Left lung (tissue), 14 donors: ENCODE measurements around the gene ZNF593. TPM values are rescaled to one million over a fixed set of nuclear protein-coding genes. Genes with fewer than 3 reads are reported as not detected.

ENCODE experiments used
- ATAC-seq: fragments of 200-7000 bp; cut with Tn5 transposase; one replicate; pipeline ENCODE4 v1.9.1; 2020; ENCODE audit warnings: moderate library complexity
- DNase-seq, 4 donors: peaks; one replicate each; pipeline ENCODE4 v3.0.0-alpha.2; 2013 to 2020
- H3K27ac ChIP-seq, 2 donors: fragments of 200-600 bp; sonication (generic) in 1 of 2; one replicate each; pipeline versions ENCODE4 v1.5.0 to v1.8.0; 2020 to 2021
- H3K27me3 ChIP-seq, 2 donors: fragments of 200-600 bp; sonication (generic) in 1 of 2; one replicate each; pipeline versions ENCODE4 v1.5.0 to v1.8.0; 2020 to 2021
- H3K36me3 ChIP-seq, 2 donors: fragments of 200-600 bp; sonication (generic) in 1 of 2; one replicate each; pipeline versions ENCODE4 v1.5.0 to v1.8.0; 2020 to 2021
- H3K4me1 ChIP-seq, 2 donors: fragments of 200-600 bp; one replicate each; pipeline ENCODE4 v1.8.0; 2021
- H3K4me3 ChIP-seq, 2 donors: fragments of 200-600 bp; sonication (generic) in 1 of 2; one replicate each; pipeline versions ENCODE4 v1.5.0 to v1.8.0; 2020 to 2021; ENCODE audit warnings: mild to moderate bottlenecking in 1 of 2
- H3K9me3 ChIP-seq, 2 donors: fragments of 200-600 bp; sonication (generic) in 1 of 2; one replicate each; pipeline versions ENCODE4 v1.5.0 to v1.8.0; 2020 to 2021
- intact Hi-C, 2 donors: fragments of 100-400 bp; cut with DNase I; formaldehyde crosslinking; loops; one replicate each; pipeline versions ENCODE4 v1.11.2 to v1.14.2; 2022
- long read RNA-seq, 12 donors: library from polyadenylated mRNA in 2 of 12; unstranded in 2 of 12; transcript quantifications; one replicate each; pipeline ENCODE4 v2.0.0 and lab custom pipeline, GENCODE V29; 2019 to 2026
- polyA plus RNA-seq, 6 donors: library from polyadenylated mRNA; unstranded; fragments of 120-200 nt; gene quantifications; one replicate each; pipeline ENCODE4 v1.2.1, GENCODE V29; 2013; ENCODE audit not compliant: insufficient read length in 6 of 6
- total RNA-seq, 2 donors: library from RNA; stranded (reverse); fragmentation: NEBNext Ultra II Directional; extraction: Animal tissue kit (Norgen Biotek cat#: 25700); gene quantifications; one replicate each; pipeline ENCODE4 v1.2.1, GENCODE V29; 2021
- TF ChIP-seq, protein P1 (sequence below), 2 donors: fragments of 200-600 bp; sonication (generic) in 1 of 2; IDR thresholded peaks; one replicate each; pipeline versions ENCODE4 v1.5.0 to v1.8.0; 2021; ENCODE audit warnings: antibody characterized with exemption in 2 of 2
- donor health status: DM: no; HTN: yes; CAD: no.
- donor health status: DM: no; HTN: no; CAD: no.

The ZNF593 gene
- total RNA-seq (10 to 100 TPM; 23.2 to 32.2 TPM), polyA plus RNA-seq (10 to 100 TPM in 5 of 6 donors, 1 to 10 TPM in 1; 8.7 to 18.1 (median 13.7) TPM)
- long read RNA-seq, donor 1, transcript ZNF593-202 (3 exons, 675 nt), result major isoform, 33 of 35 reads
- long read RNA-seq, donor 1, partial matches to known transcripts, result 0 of 35 reads
- long read RNA-seq, donor 1, other reads (novel, unspliced or antisense), result 0 of 35 reads
- long read RNA-seq, donor 2, transcript ZNF593-202 (3 exons, 675 nt), result major isoform, 25 of 25 reads
- long read RNA-seq, donor 2, partial matches to known transcripts, result 0 of 25 reads
- long read RNA-seq, donor 2, other reads (novel, unspliced or antisense), result 0 of 25 reads
- long read RNA-seq, donor 3, transcript ZNF593-202 (3 exons, 675 nt), result major isoform, 16 of 16 reads
- long read RNA-seq, donor 3, partial matches to known transcripts, result 0 of 16 reads
- long read RNA-seq, donor 3, other reads (novel, unspliced or antisense), result 0 of 16 reads
- long read RNA-seq, donor 4, transcript ZNF593-202 (3 exons, 675 nt), result major isoform, 54 of 54 reads
- long read RNA-seq, donor 4, partial matches to known transcripts, result 0 of 54 reads
- long read RNA-seq, donor 4, other reads (novel, unspliced or antisense), result 0 of 54 reads
- long read RNA-seq, donor 5, transcript ZNF593-202 (3 exons, 675 nt), result major isoform, 20 of 22 reads
- long read RNA-seq, donor 5, partial matches to known transcripts, result 0 of 22 reads
- long read RNA-seq, donor 5, other reads (novel, unspliced or antisense), result 0 of 22 reads
- long read RNA-seq, donor 6, transcript ZNF593-202 (3 exons, 675 nt), result major isoform, 16 of 16 reads
- long read RNA-seq, donor 6, partial matches to known transcripts, result 0 of 16 reads
- long read RNA-seq, donor 6, other reads (novel, unspliced or antisense), result 0 of 16 reads
- long read RNA-seq, donor 7, transcript ZNF593-202 (3 exons, 675 nt), result major isoform, 9 of 10 reads
- long read RNA-seq, donor 7, partial matches to known transcripts, result 0 of 10 reads
- long read RNA-seq, donor 7, other reads (novel, unspliced or antisense), result 0 of 10 reads
- long read RNA-seq, donor 8, transcript ZNF593-202 (3 exons, 675 nt), result major isoform, 12 of 13 reads
- long read RNA-seq, donor 8, partial matches to known transcripts, result 0 of 13 reads
- long read RNA-seq, donor 8, other reads (novel, unspliced or antisense), result 0 of 13 reads
- long read RNA-seq, donor 9, result 0 reads
- long read RNA-seq, donor 10, transcript ZNF593-202 (3 exons, 675 nt), result major isoform, 77 of 81 reads
- long read RNA-seq, donor 10, partial matches to known transcripts, result 0 of 81 reads
- long read RNA-seq, donor 10, other reads (novel, unspliced or antisense), result 2 of 81 reads
- long read RNA-seq, donor 11, transcript ZNF593-202 (3 exons, 675 nt), result major isoform, 13 of 14 reads
- long read RNA-seq, donor 11, partial matches to known transcripts, result 0 of 14 reads
- long read RNA-seq, donor 11, other reads (novel, unspliced or antisense), result 0 of 14 reads
- long read RNA-seq, donor 12, transcript ZNF593-202 (3 exons, 675 nt), result major isoform, 18 of 19 reads
- long read RNA-seq, donor 12, partial matches to known transcripts, result 0 of 19 reads
- long read RNA-seq, donor 12, other reads (novel, unspliced or antisense), result 0 of 19 reads

DNA sequence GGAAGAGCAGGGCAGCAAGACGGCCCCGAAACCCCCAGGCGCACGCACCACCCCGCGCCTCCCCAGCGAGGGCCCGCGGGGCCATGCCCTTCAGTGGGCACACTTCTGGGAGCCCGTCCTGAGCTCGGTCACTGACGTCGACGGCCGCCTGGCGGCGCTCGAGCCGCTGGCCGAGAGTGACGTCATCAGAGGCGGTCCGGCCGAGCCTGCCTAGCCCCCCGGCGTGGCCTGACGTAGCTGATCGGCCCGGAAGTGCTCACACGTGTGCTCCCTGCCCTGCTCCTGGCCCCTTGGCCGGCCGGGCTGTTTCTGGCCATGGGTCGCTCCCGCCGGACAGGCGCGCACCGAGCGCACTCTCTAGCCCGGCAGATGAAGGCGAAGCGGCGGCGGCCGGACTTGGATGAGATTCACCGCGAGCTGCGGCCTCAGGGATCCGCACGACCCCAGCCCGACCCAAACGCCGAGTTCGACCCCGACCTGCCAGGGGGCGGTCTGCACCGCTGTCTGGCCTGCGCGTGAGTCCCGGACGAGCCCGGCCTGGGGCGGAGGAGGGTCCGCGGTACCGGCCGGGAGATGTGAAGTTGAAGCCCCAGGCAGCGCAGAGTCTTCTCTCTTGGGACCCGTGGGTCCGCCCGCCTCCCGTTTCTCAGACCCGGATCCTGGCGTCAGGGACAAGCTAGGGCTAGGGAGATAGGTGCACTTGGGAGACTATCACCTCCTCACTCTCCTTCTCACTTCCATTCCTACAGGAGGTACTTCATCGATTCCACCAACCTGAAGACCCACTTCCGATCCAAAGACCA lies at the start of gene ZNF593:
ZNF593 (plus strand) TSS at position 240 of the 803 bp plus-strand sequence; CDS start at position 316, 76 bp downstream.
- Histone ChIP-seq H3K4me1 (peaks cover 5 to 21% of the 10 kb centered on the region in 2 donors), H3K36me3 (peaks cover 0 to 4% of the 10 kb centered on the region in 2 donors), H3K27ac (peak within 1 kb of the TSS; percentile 20 to 80), H3K9me3 (no peaks in the 10 kb centered on the region), H3K4me3 (peak within 1 kb of the TSS; percentile 71 to 81), H3K27me3 (peaks cover 0 to 9% of the 10 kb centered on the region in 2 donors)
- intact Hi-C loops, result loop anchor here in 1 of 2 donors (10.0 kb wide), 1 partner anchor 135 kb away; no protein-coding TSS in a partner anchor
- TF ChIP-seq, protein P1, sequence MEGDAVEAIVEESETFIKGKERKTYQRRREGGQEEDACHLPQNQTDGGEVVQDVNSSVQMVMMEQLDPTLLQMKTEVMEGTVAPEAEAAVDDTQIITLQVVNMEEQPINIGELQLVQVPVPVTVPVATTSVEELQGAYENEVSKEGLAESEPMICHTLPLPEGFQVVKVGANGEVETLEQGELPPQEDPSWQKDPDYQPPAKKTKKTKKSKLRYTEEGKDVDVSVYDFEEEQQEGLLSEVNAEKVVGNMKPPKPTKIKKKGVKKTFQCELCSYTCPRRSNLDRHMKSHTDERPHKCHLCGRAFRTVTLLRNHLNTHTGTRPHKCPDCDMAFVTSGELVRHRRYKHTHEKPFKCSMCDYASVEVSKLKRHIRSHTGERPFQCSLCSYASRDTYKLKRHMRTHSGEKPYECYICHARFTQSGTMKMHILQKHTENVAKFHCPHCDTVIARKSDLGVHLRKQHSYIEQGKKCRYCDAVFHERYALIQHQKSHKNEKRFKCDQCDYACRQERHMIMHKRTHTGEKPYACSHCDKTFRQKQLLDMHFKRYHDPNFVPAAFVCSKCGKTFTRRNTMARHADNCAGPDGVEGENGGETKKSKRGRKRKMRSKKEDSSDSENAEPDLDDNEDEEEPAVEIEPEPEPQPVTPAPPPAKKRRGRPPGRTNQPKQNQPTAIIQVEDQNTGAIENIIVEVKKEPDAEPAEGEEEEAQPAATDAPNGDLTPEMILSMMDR (IDR thresholded peaks at IDR 0.05), result peak; percentile 89 to 91
- DNase-seq (peak; percentile 79 to 98 (median 94)), ATAC-seq (peak; percentile 97)

DNA sequence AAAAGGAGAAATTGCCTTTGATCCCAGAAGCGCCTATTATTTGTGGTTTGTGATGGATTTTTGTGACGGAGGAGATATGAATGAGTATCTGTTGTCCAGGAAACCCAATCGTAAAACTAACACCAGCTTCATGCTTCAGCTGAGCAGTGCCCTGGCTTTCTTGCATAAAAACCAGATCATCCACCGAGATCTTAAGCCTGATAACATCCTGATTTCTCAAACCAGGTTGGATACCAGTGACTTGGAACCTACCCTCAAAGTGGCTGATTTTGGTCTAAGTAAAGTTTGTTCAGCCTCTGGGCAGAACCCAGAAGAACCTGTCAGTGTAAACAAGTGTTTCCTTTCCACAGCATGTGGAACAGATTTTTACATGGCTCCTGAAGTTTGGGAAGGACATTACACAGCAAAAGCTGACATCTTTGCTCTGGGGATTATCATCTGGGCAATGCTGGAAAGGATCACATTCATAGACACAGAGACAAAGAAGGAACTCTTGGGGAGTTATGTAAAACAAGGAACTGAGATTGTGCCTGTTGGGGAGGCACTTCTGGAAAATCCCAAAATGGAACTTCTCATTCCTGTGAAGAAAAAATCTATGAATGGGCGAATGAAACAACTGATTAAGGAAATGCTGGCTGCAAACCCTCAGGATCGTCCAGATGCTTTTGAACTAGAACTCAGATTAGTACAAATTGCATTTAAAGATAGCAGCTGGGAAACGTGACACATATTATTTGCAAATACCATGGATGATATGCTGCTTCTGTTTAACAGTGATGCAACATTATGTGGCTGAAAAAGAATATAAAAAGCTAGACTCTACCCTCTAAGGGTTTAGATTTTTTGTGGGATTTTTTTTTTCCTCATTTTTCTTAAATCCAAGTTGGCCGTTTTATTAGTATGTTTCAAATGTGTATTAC lies 47.6 kb upstream of the ZNF593 start:
- DNase-seq (no peak), ATAC-seq (peak; percentile 5)
- no peaks in the 10 kb centered on the region for H3K9me3 ChIP-seq
- intact Hi-C loops, result no loop called here
- H3K36me3 ChIP-seq, result peaks cover 0 to 21% of the 10 kb centered on the region in 2 donors
- H3K27ac ChIP-seq, result peak overlapping the region; percentile 46 to 74
- no peaks in the 10 kb centered on the region for H3K27me3 ChIP-seq
- peaks cover 5 to 70% of the 10 kb centered on the region in 2 donors for H3K4me1 ChIP-seq
- H3K4me3 ChIP-seq, result no peak overlapping the region
- TF ChIP-seq, protein P1 (IDR thresholded peaks at IDR 0.05), result no peak

DNA sequence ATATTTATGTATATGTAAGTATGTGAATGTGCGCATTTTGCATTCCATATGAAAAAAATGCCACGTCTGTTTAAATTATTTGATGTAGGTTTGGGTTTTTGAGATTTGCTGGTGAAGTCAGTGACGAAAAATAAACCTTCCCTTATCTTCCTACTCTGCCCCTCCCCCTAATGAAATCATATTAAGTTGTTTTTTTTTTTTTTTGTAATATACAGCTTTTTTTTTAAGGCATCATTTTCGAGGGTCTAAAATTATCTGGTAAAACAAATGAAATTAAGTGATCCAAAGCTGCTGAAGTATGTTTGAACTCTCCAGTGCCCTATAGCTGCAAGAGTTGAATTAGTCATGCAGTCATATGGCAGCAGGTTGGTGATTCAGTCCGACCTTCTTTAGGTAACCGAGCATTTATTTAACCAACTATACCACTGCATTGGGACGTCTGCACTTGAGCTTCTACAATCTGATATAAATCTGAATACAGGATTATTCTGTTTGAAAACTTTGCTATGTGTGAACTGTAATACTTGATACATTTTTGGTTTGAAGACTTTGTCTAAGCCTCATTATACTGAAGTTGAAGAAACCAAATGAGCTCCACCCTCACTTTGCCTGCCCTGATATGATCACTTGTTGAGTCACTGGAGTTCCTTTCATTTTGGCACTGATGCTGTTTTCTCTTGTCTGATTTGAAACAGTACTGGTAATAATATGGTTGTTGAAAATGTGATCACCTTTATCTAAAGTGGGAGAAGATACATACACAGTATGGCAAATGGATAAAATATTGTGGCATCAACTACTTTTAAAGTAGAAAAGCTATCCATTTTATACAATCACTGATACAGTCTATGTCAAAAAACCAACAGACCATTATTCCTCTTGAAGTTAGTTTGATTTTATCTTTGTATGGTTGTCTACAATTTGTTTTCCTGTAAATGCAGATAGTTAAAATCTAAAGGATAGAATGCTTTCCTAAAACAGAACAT lies 46.4 kb upstream of the ZNF593 start:
- Histone ChIP-seq H3K9me3 (no peaks in the 10 kb centered on the region), H3K27me3 (no peaks in the 10 kb centered on the region), H3K4me1 (peaks cover 5 to 81% of the 10 kb centered on the region in 2 donors), H3K4me3 (no peak overlapping the region), H3K27ac (peak overlapping the region in 1 of 2 donors; percentile 74), H3K36me3 (peaks cover 0 to 14% of the 10 kb centered on the region in 2 donors)
- ATAC-seq (peak; percentile 11), DNase-seq (no peak)
- TF ChIP-seq, protein P1 (IDR thresholded peaks at IDR 0.05), result no peak
- intact Hi-C loops, result no loop called here
